Measurements from ENCODE around the gene INPP5E.

Gene INPP5E

DNA sequence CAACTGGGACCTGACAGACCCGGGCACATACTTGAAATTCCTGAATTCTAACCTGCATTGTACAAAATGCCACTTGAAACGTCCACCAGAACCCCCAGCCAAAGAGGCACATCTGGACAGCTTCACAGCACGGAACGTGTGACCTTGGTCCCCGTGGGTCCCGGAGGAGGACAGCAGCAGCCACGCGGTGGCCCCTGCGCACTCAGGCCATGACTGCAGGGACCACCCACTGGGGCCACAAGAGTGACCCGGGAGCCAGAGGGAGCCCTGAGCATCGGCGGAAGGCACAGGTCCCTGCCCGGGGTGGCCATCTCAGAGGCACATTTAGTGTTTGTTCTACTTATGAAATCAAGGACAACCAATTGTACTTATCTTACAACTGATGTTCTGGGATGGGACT, 37.6 kb downstream of the INPP5E start:
- DNase-seq: no peak

DNA sequence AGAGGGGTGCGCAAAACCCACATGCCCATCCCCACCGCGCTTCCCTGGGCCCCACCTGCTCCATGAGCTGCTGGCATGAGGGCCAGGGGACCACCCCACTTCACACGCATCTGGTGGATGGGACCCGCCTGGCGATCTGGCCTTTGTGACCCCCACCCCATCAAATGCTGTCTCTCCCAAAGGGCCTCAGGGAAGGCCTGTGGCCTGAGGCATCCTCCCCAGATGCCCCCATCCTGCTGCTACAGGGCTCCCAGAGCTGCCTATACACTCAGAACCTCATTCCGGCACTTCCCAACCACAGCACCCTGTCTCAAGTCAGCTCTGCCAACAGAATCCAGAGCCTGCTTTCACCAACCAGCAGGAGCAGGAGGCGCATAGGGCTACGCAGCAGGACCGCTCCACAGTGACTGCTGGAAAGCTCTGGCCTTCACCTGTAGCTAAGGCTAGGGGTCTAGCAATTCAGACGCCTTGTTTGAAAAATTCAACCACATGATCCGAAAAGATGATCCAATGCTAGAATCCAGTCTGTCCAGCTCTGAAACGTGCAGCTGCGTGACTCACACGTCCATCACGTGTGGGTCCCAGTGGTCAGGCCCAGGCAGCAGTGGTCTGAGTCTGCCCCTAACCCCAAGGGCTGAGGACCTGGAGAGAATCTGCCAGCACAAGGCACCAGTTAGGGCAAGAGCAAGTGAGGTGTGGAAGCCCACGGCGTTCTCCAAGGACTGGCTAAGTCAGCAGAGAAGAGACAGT, 38.3 kb downstream of the INPP5E start:
- DNase-seq: no peak

DNA sequence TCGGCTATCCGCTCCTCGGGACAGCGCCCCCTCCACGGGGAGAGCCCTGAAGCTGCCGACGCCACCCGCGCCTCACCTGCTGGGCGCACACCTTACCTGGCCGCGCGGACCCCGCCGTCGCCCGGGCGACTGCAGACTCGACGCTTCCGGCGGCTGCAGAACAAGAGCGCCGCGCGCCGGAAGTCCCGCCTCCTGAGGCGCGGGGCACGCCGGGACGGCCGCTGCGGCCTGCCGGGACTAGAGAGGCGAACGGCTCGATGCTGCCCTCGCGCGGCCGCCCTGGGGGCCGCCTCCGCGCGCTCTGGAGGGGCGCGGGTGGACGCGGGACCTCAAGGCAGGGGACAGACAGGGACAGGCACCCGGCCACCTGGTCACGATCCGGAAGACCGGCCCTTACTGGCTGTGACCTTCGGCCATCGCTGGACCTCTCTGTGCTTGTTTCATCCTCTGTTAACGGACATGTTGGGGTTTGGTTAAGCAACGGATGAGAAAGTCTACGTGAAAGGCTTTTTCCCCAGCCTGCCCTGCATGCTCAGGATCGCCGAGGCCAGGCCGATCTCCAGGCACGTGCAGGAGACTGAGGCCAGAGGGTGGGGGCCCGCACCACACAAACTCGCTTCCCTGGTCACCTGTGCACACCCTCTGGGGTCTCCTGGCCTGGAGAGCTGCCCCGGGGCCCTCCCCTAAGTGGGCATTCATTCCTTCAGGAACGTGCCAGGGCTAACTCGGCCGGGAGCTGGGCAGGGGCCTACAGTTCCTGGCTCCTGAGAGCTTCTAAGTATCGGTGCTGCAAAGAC, 39.4 kb downstream of the INPP5E start, which contains the start of gene SNAPC4:
Gene SNAPC4 (minus strand): TSS at position 133 of the 797 bp plus-strand sequence. CDS start 1,742 bp downstream, outside the sequence.
- DNase-seq: peak; percentile 90

DNA sequence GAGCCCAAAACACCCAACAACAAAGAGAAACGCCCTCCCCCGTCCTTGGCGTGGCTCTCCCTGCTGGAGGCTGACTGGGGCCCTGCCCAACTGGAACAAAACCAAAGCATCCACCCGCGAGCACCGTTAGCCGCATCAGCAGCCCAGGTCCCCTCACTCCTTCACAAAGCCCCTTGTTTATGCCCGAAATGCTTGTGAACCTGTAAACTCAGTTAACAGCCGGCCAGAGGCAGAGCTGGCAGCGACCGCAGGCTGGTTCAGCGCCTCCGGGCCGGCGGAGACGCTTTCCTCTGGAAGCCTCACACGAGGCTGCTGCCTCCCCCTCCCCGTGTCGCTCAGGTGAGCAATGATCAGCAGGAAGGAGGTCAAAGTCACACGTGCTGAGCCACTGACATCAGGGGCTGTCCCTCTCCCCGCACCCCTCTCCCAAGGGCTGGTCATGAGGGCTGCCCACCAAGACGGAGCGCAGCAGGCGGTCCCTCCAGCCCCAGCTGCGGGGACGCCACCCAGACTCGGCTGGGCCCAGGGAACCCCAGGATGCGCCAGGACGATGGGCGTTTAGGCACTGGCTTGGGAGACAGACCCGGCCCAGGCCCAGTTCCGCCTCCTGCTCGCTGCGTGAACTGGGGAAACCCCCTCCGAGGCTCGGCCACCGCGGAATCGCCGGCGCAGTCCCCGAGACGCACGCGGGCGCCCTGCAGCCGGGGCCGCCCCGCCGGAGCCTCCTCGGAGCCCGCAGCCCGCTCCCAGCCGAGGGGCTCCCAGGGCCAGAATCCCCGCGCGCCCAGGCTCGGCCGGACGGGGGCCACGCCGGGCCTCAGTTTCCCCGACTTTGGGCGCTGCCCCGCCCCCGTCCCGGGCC, 40.2 kb downstream of the INPP5E start:
- DNase-seq: peak; percentile 53

DNA sequence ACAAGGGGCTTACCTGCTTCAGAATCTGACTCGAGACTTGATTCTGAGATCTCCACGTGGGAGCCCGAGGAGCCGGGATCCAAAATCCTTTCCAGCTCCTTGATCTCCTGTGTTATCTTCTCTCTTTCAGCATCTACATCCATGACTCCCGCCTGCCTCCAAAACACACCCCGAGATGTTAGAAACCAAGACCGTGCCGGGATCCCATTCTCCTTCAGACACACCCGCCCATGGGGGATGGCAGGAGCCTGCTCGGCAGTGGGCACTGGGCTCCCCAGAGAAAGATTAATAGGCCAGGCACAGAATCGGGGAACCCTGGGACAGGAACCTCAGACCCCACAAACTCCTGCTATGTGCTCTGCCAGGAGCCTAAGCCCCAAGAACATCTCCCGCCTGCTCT, 41.4 kb downstream of the INPP5E start:
- no peak for DNase-seq

DNA sequence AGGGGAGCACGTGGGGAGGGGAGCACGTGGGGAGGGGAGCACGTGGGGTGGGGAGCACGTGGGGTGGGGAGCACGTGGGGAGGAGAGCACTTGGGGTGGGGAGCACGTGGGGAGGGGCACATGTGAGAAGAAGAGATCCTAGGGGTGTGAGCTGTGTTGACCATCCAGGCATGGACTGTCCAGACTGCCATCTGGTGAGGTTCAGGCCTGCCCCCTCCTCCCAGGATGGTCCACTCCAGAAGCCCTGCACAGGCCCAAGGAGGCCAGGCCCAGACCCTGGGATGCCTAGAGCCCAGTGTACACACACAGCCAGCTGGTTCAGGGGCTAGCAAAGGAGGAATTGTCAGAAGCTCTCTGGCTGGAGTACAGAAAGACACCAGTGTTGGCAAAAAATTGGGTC, 42.0 kb downstream of the INPP5E start:
- DNase-seq: no peak

DNA sequence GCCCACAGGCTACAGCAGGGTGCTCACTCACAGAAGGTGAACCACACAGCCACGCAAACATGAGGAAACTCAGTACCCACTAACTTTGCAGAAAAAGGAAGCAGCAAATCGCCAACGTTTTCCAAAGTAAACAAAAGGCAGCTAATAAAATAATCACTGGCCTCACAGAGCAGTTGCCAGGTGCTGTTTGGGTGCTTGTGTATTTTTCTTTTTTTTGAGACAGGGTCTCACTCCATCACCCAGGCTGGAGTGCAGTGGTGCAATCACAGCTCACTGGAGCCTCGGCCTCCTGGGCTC, 43.5 kb downstream of the INPP5E start:
- DNase-seq: no peak

DNA sequence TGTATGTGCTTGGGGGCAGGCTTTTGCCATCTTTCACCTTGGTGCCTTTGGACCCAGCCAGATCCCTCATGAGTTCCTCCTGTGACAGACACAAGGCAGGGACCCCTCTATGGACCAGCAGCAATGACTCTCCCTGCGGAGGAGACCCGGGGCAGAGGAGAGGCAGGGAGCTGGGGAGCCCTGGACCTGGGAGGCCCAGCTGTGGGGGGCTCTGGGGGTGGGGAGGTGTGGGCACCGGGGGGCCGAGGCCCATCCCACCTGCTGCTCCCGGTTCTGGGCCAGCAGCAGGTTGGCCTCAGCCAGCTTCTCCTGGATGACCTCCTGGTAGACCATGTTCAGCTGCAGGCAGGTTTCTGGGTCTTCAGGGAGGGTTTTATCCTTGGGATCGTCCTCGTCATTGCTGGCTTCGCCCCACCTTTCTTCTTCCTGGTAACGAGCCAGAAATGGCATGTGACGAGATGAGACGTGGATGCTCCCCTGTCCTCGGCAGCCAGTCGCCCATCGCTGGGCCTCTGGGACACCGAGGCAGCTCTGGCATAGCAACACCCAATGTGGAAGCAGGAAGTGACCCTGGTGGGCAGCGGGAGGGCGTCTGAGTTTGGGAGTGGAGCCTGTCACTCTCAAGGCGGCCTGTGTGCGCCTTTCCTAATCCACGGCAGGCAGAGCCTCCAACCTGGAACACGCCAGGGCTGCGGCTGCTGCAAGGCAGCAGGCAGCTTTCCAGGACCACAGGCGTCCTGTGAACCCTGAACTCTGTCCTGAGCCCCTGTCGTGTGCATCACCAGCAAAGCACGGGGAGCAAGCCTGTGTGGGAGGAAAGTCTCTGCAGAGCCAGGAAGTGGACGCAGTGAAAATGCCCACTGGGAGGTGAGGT, 44.1 kb downstream of the INPP5E start:
- DNase-seq: no peak

DNA sequence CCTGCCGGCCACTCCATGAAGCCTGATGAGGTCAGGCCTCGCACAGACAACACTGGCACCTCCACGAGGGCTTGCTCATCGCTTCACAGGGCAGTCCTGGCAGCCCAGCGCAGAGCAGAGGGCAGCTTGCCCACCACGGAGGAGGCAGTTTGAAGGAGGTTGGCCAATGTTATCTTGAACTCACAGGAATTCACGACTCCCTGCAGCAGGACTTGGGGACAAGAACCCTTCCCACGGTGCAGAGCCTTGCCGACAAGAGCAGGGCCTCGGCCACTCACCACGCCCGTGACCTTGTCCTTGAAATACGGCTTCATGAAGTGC, 44.7 kb downstream of the INPP5E start:
- DNase-seq: no peak

DNA sequence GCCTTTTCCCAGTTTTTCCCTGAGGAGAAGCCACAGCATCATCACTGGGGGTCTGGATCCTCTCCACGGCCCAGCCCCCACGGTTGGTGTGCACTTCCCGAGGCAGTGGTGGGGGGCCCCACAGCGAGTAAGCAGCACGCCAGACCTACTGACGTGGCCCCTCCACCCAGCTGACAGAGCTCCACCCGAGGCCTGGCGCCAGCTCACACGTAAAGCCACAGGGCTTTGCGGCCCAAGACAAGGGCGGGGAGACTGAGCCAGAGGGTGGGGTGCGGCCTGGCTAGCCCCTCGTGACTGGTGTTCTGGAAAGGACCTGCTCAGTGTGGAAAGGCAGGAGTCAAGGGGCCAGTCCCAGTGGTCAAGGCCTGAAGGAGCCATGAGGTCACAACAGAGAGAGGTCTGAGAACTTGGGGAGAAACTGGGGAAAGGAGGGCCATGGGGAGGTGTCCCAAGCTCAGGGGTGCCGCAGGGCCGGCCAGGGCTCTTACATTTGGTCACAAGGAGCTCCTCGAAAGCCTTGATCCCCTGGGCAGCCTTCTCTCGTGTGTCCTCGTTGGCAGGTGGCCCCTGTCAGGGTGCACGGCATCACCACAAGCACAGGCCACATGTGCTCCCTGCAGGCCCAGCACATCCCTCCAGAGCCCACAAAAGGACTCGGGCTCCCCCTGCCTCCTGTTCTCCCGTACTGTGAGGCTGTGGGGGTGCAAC, 45.2 kb downstream of the INPP5E start:
- no peak for DNase-seq

DNA sequence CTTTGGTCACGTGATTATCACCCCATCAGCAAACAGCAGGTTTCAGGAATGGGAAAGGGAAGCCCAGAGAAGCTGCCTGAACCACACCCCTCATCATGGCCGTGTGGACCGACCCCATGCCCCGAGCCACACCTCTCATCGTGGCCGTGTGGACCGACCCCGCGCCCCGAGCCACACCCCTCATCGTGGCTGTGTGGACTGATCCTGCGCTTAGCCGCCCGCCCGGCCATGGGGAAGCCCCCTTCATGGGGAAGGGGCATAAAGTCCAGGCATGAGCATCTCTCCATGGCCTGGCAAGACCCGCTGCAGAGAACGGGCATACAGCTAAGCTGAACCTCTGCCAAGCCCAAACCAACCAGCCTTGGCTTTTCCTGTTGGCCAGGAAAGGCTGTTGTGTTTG, 46.1 kb downstream of the INPP5E start:
- DNase-seq: no peak

DNA sequence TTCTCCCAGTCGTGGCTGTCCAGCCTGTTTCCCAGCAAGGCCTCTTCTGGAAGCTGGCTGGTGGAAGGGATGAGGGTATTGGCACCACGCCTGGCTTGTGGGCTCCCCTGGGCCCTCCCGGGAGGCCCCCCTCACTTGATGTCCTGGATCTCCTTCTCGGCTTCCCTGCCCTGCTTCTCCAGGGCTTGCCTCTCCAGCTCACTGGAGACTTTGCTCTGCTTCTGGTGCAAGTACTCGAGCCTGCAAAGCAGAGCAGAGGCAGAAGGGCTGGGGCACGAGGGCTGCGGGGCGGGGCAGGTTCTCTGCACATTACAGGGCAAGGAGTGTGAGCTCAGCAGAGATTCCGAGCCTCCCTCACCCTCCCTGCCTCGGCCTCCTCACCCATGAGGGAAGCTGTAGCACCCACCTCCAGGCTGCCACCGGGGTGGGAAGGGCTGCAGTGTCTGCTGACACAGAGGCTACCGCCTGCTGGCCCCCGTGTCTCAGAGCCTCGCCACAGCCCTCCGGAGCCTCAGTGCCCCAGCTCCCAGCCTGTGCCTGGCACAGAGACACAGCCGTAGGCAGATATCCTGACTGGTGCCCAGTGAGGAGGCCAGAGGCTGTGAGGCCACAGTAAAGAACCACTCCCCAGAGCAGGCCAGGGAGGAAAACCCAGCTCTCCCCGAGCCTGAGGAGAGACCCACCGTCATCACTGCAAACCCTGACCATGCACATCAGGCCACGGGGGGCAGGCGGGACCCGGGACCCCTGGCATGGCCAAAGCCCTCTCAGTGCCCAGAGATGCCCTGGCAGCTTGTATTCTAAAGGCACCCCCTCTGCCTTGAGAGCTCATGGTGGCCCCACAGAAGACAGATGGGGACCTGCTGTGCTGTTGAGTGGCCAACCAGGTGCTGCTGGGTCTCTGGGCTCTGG, 46.9 kb downstream of the INPP5E start:
- DNase-seq: no peak

DNA sequence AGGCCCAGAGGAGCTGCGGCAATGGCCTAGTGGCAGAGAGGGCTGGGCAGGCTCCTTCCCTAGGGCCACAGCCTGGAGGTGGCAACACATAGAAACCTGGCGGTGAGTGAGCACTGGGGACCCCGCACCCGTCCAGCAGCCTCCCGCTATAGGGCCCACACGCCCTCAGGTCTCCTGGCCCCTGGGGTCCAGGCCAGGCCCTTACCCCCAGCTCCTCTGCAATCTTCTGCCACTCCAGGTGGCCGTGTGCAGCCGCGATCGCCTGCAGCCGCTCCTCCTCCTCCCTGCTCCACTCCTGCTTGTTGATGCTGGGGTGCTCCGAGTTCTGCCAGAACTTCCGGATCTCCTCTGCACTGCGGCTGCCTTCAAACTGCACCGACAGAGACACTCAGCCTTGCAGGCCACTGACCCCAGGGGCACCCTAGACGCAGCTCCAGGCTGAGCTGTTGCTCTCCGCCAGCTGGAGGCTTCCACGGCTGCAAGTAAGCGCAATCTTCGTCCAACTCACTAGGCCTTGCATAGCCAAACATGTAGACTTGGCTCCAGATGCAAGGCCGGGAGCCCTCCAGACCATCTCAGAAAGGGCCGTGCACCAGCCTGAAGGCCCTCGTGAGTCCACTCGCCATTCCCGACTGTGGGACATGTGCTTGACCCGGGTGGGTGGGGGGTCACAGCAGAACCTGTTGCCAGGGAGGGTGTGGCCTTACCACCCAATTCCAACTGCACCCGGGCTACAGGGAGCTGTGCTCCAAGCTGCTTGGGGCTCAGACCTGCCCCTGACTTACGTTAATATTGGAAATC, 47.7 kb downstream of the INPP5E start:
- no peak for DNase-seq

DNA sequence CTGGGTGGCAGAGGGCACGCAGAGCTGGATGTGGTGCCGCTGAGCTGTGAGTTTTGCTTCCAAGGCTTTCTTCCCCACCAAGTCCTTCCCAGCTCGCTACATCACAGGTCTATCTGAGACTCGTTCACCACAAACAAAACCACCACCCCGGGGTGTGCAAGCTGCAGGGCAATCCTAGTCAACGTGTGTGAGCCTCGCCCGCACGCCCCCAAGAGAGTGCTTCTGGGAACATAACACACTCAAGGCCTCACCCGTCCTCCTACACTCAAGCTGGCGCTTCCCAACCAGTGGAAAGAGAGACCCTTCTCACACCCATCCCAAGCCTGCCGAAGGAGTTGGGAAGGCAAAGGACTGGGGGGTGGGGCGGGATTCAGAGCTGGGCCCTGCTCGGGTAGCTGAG, 50.2 kb downstream of the INPP5E start:
- DNase-seq: no peak

DNA sequence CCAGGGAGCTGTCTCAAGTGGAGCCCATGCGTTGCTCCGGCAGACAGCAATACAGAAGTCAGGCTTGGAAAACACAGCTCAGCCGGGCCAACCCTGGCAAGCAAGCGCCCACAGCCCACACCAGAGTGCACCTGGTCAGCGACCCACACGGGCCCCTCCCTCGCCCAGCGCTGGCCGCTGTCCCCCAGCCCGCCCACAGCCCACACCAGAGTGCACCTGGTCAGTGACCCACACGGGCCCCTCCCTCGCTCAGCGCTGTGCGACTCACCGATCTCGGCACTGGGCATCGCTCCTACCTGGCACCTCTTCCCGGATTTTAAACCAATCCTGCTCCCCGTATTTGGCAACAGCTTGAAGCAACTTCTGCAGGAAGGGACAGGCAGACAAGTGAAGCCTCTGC, 52.4 kb downstream of the INPP5E start:
- no peak for DNase-seq

DNA sequence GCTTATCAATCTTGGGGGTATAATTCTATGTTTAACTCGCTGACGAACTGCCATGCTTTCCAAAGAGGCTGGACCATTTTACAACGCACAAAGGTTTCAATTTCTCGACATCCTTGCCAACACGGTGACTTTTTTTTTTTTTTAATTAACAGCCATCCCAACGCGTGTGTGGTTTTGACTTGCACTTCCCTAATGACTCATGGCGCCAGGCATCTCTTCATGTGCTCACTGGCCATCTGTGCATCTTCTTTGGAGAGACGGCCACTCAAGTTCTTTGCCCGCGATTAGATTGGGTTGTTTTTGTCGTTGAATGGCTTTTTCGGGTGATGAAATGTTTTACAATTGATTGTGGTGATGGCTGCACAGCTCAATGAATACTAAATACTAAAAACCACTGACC, 53.6 kb downstream of the INPP5E start:
- no peak for DNase-seq

DNA sequence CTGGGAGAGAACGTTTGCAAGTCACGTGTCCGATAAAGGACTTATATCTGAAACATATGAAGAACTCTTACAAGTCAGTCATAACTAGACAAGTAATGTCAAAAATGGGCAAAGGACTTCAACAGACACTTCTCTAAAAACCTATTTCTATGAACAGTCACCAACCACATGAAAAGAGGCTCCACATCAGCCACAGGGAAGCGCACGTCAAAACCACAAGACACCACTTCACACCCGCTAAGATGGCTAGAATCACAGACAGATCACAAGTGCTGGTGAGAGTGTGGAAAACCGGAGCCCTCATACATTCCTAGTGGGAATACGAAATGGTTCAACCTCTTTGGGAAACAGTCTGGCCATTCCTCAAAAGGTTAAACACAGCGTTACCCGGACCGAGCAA, 54.6 kb downstream of the INPP5E start:
- peak; percentile 47 for DNase-seq

DNA sequence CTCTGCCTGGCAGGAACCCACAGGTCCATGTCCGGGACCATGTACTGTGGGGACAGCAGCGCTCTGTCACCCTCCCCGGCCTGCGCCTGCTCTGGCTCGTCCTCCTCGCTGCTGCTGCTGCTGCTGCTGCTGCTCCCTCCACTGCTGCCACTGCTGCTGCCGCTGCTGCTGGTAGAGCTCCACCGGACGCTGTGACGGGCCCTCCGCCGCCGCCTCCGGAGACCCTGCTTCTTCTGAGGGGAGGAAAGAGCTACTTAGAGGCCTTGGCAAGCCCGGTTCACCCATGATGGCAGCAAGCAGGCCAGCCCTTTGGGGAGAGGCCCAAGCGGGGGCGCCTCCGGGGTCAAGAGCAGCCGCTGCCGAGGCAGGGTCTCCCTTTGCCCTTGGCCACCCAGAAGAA, 56.2 kb downstream of the INPP5E start:
- DNase-seq: no peak

DNA sequence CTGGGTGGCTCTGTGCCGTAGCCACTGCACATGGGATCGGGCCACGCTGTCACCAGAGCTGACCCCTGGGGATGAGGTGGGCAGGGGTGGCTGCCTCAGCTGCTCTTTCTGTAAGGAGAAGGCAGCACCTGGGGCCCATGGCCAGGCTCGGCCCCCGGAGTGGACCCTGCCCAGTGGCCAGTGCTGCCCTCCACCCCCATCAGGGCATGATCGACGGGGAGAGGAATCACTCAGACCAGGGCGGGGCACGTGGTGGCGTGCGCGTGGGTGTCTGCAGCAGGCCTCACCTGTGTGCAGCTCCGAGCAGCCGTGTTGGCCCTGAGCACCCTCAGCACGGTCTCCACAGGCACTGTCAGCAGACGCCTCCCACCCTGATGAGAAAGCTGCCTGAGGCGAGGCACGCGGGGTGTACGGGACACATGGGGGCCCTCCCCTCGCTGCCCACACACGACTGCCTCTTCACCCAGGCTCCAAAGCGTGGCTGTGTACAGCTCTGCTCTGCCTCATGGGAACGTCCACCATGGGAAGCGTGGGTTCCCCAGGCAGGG, 57.6 kb downstream of the INPP5E start:
- DNase-seq: no peak

DNA sequence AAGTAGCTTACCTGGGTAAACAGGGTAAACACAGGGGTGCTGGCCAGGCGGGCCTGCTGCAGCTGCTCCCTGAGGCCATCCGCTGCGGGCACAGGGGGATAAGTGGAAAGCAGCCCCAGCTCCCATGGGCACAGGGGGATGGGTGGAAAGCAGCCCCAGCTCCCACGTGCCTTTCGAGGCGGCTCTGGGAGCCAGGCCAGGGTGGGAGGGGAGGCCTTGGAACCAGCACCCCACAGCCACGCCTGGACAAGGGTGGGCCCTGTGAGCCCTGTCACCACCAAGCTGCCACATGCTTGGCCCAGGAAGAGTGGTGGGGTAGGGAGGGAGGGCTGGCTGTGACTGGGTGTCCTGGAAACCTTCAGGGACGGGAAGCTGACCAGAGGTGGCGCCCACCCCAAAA, 58.3 kb downstream of the INPP5E start:
- no peak for DNase-seq

Data from CD4-positive, alpha-beta T cell treated with Interleukin-12 subunit alpha and Interleukin-12 subunit beta, for 1 hour (primary cell).